Muscle of back (tissue), 10 donors: ENCODE data around the gene DNAJC13. TPM values are rescaled to one million over a fixed set of nuclear protein-coding genes. Genes with fewer than 3 reads are reported as not detected.

ENCODE experiments used
- polyA plus RNA-seq, 10 donors: library from polyadenylated mRNA; unstranded; fragments of 120-200 nt; gene quantifications; one replicate each; pipeline ENCODE4 v1.2.1, GENCODE V29; 2013; ENCODE audit not compliant: insufficient read length in 10 of 10

The DNAJC13 gene
- polyA plus RNA-seq, 10 donors, result 29.4 to 45.0 (median 38.1) TPM

Other genes starting within 250 kb of the DNAJC13 start
- 1 to 10 TPM in 2 of 10 donors, under 1 TPM in 8; 0.24 to 5.0 (median 0.57) TPM for gene ACP3, start 100.1 kb upstream of the DNAJC13 start, polyA plus RNA-seq
- gene ACKR4, start 179.8 kb downstream of the DNAJC13 start, polyA plus RNA-seq, result 10 to 100 TPM in 1 of 10 donors, 1 to 10 TPM in 7, under 1 TPM in 2; 0.58 to 10.7 (median 1.6) TPM
- 10 to 100 TPM in 6 of 10 donors, 1 to 10 TPM in 4; 7.4 to 23.0 (median 10.7) TPM for gene ACAD11, start 242.3 kb downstream of the DNAJC13 start, polyA plus RNA-seq
- gene UBA5, start 242.8 kb downstream of the DNAJC13 start, polyA plus RNA-seq, result 10 to 100 TPM; 31.9 to 46.2 (median 37.4) TPM